ENCODE results near the gene GCH1.
A peak's percentile ranks its signal among the peaks of the same experiment; 100 is the strongest.
"Not testable (repeated sequence)": the region's sequence is repeated elsewhere in the genome, so short reads cannot be mapped to it uniquely, and the experiment has no call there.

The GCH1 gene

DNA sequence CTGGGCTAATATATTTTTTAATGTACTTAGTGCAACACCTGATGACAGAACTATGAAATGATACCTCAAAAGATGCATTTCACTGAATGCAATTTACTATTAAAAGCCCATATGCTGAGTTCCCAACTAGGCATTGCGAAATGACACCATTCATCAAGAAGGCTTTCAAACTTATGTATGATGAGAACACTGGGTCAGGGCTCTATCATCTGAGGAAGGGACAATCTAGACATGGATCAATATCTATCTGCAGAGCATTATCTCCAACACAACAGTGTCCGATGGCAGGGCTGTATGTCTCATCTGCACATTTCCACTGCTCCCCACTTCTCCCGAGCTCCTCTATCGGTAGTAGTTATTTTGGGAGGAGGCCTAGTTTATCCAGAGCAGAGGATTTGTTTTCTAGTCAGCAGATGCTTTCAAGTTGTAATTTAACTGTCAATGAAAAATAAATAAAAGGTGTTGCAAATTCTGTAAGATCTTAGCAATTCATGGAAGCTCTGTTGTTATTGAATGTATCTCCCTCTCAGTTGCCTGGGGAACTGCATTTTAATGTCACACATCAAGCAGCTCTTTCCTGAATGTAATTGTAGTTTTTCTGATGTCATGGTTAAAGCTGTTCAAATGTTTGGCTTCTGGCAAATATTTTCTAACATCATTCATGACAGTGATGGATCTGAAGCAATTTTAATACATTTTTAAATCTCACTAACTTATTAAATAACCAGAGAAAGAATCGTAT is 7.4 kb upstream of the GCH1 start:
- DNase-seq (ENCODE audit: extremely low spot score, insufficient read length, low read depth) (no peak), FAIRE-seq (no peak)

GRCh38 chr14:54908973-54909372 is 6.3 kb upstream of the GCH1 start:
- DNase-seq (ENCODE audit: extremely low spot score, insufficient read length, low read depth); FAIRE-seq: not testable (repeated sequence)

GRCh38 chr14:54908190-54908589 is 5.6 kb upstream of the GCH1 start:
- DNase-seq (ENCODE audit: extremely low spot score, insufficient read length, low read depth) (no peak), FAIRE-seq (peak; percentile 83)

DNA sequence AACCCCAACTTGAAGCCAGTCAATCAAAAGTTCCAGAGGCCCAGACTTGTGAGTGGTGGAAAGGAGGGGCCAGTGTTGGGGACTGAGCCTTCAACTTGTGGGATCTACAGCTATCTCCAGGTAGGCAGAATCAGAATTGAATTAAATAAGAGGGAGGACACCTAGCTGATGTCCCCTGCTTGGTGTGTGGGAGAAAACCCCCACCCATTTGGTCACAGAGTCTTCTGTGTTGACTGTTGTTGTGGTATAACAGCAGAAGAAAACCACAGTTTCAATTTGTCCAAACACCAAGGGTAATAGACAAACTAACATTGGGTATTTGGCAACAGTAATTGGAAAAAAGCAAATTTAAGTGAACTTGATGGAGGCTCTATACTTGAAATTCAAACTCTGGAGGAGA is 3.4 kb upstream of the GCH1 start:
- no peak for FAIRE-seq
- no peak for DNase-seq (ENCODE audit: extremely low spot score, insufficient read length, low read depth)

- FAIRE-seq (peak; percentile 45), DNase-seq (ENCODE audit: extremely low spot score, insufficient read length, low read depth) (no peak)
These were observed 494 bp downstream of the GCH1 start for GRCh38 chr14:54902143-54902520.

GRCh38 chr14:54901380-54902142 is 1.1 kb downstream of the GCH1 start:
- DNase-seq (ENCODE audit: extremely low spot score, insufficient read length, low read depth) (no peak), FAIRE-seq (no peak)

DNA sequence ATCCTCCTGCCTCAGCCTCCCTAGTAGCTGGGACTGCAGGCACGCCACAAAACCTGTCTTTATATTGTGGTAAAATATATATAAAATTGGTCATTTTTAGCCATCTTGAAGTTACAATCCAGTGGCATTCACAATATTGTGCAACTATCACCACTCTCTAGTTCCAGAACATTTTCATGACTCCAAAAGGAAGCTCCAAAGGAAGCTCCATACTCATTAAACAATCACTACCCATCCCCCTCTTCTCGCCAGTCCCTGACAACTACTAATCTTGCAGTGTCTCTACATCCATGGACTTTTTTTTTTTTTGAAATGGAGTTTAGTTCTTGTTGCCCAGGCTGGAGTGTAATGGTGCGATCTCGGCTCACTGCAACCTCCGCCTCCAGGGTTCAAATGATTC is 3.1 kb downstream of the GCH1 start:
- FAIRE-seq, result no peak

GRCh38 chr14:54897809-54898555 is 4.6 kb downstream of the GCH1 start:
- not testable (repeated sequence) for DNase-seq (ENCODE audit: extremely low spot score, insufficient read length, low read depth); FAIRE-seq

More for the DNA sequence above, 3.1 kb downstream of the GCH1 start:
- no peak for DNase-seq (ENCODE audit: extremely low spot score, insufficient read length, low read depth)

GRCh38 chr14:54895683-54896082 is 6.9 kb downstream of the GCH1 start:
- FAIRE-seq, result no peak
- DNase-seq (ENCODE audit: extremely low spot score, insufficient read length, low read depth), result no peak

GRCh38 chr14:54894995-54895394 is 7.6 kb downstream of the GCH1 start:
- FAIRE-seq (no peak), DNase-seq (ENCODE audit: extremely low spot score, insufficient read length, low read depth) (no peak)

DNA sequence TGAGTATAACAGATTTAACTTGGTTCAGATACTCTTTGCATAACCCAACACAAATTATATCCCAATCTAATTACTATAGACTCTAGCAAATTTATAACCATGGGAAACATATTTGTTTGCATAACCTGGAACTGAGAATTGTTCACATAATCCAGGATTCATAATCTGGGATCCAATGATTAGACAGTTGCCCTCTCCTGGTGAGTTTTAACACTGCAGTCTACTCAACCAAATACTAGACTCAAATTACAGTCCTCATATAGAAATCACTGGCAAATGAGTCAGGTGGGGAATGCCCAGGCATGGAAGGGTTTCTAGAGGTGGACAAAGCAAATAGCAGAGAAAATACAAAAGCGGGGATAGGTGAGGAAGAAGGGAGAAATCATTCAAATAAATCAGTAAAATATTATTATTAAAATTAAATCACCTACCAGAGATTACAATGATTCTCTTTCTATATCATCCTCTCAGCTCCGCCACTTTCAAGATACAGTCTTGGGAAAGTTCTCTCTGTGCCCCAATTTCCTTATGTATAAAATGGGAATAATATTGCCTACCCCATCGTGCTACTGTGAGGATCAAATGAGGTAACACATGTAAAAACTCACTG is 9.4 kb downstream of the GCH1 start:
- FAIRE-seq, result peak; percentile 86
- no peak for DNase-seq (ENCODE audit: extremely low spot score, insufficient read length, low read depth)

- DNase-seq (ENCODE audit: extremely low spot score, insufficient read length, low read depth) (no peak), FAIRE-seq (no peak)
These were observed 11.0 kb downstream of the GCH1 start for GRCh38 chr14:54891471-54892245.

DNA sequence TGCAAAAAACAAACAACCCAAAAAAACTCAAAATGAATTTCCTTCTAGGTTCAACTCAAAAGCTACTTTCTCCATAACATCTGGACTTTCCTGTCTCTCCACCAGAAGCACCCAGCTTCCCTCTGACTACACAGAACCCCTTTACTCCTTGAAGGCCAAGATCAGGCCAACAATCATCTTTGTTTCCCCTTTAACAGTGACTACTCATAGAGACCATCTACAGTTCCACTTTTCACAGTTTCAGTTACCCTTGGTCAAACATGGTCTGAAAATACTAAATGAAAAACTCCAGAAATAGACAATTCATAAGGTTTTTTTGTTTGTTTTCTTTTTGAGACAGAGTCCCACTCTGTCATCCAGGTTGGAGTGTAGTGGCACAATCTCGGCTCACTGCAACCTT is 11.8 kb downstream of the GCH1 start:
- FAIRE-seq (peak; percentile 85), DNase-seq (ENCODE audit: extremely low spot score, insufficient read length, low read depth) (no peak)

DNA sequence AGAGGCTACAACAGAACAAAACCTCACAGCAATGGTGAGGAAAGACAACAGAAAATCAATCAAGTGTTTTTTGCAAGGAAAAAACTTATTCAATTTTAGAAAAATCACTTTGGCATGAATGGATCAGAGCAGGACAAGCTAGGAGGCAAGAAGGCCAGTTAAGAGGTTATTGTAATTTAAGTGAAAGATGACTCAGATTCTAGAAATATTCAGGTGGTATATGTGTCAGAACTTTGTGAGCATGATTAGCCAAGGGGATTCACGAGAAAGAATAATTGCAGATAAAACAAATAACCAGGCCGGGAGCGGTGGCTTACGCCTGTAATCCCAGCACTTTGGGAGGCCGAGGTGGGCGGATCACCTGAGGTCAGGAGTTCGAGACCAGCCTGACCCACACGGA is 12.7 kb downstream of the GCH1 start:
- no peak for FAIRE-seq
- no peak for DNase-seq (ENCODE audit: extremely low spot score, insufficient read length, low read depth)

- DNase-seq (ENCODE audit: extremely low spot score, insufficient read length, low read depth) (no peak), FAIRE-seq (no peak)
These were observed 20.1 kb downstream of the GCH1 start for GRCh38 chr14:54882521-54882920.

DNA sequence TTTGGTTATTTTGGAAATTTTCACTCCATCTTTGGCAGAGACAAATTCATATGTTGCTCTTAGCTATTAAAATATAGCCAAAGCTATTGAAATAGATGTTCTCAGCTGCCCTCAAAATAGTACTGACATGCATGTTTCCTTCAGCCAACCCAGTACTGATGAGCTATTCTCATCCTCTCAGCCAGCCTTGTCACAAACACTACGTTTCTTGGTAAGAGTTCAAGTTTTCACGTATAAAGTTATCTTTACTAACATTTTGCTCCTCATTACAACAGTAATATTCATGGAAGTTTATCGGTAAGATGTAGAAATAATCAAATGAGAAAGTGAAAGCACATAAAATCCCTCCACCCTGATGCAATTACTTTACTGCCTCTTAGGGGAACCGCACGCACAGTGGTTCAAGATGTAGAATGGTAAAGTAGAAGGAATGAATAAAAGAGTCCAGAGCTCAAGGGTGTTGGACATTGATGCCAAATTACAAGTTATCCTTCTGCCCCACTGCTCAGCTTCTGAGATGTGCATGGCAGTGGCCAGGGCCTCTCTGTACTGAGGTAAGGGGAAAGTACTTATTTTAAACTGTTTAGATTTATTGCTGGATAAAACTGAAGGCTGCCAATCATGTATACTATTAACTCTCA is 20.7 kb downstream of the GCH1 start:
- DNase-seq (ENCODE audit: extremely low spot score, insufficient read length, low read depth), result no peak
- FAIRE-seq, result peak; percentile 73

DNA sequence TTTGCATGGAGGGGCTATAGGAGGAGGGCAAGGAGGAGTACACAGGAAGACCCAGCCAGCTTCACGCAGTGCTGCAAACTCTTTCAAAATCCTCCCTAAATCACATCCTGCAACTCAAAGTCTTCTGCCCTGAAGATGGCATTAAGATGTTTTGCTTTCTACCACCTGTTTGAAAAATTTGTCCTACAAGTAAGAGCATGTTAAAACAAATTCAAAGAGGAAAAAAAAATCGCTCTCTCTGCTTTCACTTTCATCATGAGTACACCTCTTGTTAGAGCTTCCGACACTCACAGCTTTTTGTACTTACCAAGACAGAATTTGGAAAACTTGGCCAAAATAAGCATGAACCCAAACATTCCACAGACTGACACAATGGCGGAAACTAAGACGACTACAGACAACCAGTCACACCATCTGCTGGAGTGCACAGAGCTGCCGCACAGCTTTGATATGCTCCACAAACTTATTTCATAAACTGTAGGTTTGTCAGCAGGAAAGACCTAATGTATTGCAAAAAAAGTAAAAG is 21.3 kb downstream of the GCH1 start:
- FAIRE-seq (peak; percentile 91), DNase-seq (ENCODE audit: extremely low spot score, insufficient read length, low read depth) (no peak)

DNA sequence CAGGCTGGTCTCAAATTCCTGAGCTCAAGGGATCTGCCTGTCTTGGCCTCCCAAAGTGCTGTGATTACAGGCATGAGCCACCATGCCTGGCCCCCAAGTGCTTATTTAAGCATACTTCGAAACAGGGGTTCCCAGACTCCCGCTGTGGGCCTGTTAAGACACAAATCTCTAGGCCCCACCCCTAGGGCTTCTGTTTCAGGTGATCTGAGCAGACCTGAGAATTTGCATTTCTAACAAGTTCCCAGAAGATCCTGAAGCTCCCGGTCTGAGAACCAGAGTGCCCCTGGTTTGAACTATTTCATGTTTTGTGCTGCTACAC is 25.0 kb downstream of the GCH1 start:
- no peak for FAIRE-seq
- DNase-seq (ENCODE audit: extremely low spot score, insufficient read length, low read depth), result no peak

GRCh38 chr14:54877015-54877702 is 25.5 kb downstream of the GCH1 start:
- DNase-seq (ENCODE audit: extremely low spot score, insufficient read length, low read depth) (no peak), FAIRE-seq (no peak)

Data from GM18507 (cell line).